GM23248 (cell line): ENCODE results near the gene BBOX1.
"Not testable (repeated sequence)": the region's sequence is repeated elsewhere in the genome, so short reads cannot be mapped to it uniquely, and the experiment has no call there.

ENCODE experiments used
- EZH2 ChIP-seq: fragments of 200-600 bp; sonication (generic); IDR thresholded peaks from 2 replicates; pipeline ENCODE4 v1.6.1; 2018; ENCODE audit warnings: antibody characterized with exemption, mild to moderate bottlenecking; ENCODE audit not compliant: insufficient read depth, poor library complexity, severe bottlenecking
- EZH2phosphoT487 ChIP-seq: fragments of 200-600 bp; sonication (generic); IDR thresholded peaks from 2 replicates; pipeline ENCODE4 v1.6.1; 2018; ENCODE audit warnings: antibody characterized with exemption, moderate library complexity, mild to moderate bottlenecking, low read depth; ENCODE audit not compliant: insufficient read depth

GRCh38 chr11:27175562-27175961 is 134.9 kb downstream of the BBOX1 start:
- TF ChIP-seq EZH2, EZH2phosphoT487: not testable (repeated sequence)
